ENCODE measurements around the gene TMEM176B.

- no peak for TF ChIP-seq CTCF (IDR thresholded peaks at IDR 0.05; ENCODE audit: borderline replicate concordance, extremely low read depth, low read length, poor library complexity, severe bottlenecking)
- TF ChIP-seq EZH2 (IDR thresholded peaks at IDR 0.05; ENCODE audit: borderline replicate concordance, low read depth, low read length, severe bottlenecking): no peak
Measured at GRCh38 chr7:150824379-150825177, 24.4 kb upstream of the TMEM176B start.
